Superior temporal gyrus (tissue), 1 donor: Measurements from ENCODE around the gene SECTM1.
A peak's percentile ranks its signal among the peaks of the same experiment; 100 is the strongest.
"Not testable (repeated sequence)": the region's sequence is repeated elsewhere in the genome, so short reads cannot be mapped to it uniquely, and the experiment has no call there.

Experiments
- DNase-seq: peaks from one replicate; pipeline ENCODE4 v3.0.0-alpha.2; 2016; ENCODE audit errors: extremely low spot score

SECTM1 gene

GRCh38 chr17:82333279-82334171 is at the start of gene SECTM1:
Gene SECTM1 (minus strand): TSS chr17:82333766. CDS start chr17:82327240, 6,526 bp downstream.
- DNase-seq = no peak

GRCh38 chr17:82382933-82383255 is 49.3 kb upstream of the SECTM1 start:
- DNase-seq = no peak

- not testable (repeated sequence) for DNase-seq
These were observed 48.8 kb upstream of the SECTM1 start for GRCh38 chr17:82382220-82382932.

- DNase-seq = not testable (repeated sequence)
These were observed 48.1 kb upstream of the SECTM1 start for GRCh38 chr17:82381703-82382009.

- peak; percentile 40 for DNase-seq
These were observed 47.5 kb upstream of the SECTM1 start for GRCh38 chr17:82380860-82381702.

GRCh38 chr17:82378741-82379021 is 45.1 kb upstream of the SECTM1 start:
- no peak for DNase-seq

GRCh38 chr17:82377924-82378740 is 44.6 kb upstream of the SECTM1 start:
- no peak for DNase-seq

- not testable (repeated sequence) for DNase-seq
These were observed 43.7 kb upstream of the SECTM1 start for GRCh38 chr17:82377294-82377693.

GRCh38 chr17:82376042-82376730 is 42.6 kb upstream of the SECTM1 start:
- no peak for DNase-seq

GRCh38 chr17:82375359-82376041 is 41.9 kb upstream of the SECTM1 start:
- DNase-seq = no peak

- no peak for DNase-seq
These were observed 41.2 kb upstream of the SECTM1 start for GRCh38 chr17:82374626-82375331.

GRCh38 chr17:82373731-82374625 is 40.4 kb upstream of the SECTM1 start:
- no peak for DNase-seq

- DNase-seq = not testable (repeated sequence)
These were observed 39.5 kb upstream of the SECTM1 start for GRCh38 chr17:82373072-82373452.

- no peak for DNase-seq
These were observed 38.9 kb upstream of the SECTM1 start for GRCh38 chr17:82372249-82373071.

GRCh38 chr17:82371333-82372248 is 38.0 kb upstream of the SECTM1 start, which contains the start of gene UTS2R:
Gene UTS2R (plus strand): TSS chr17:82371765. CDS start chr17:82374325, 2,560 bp downstream.
- DNase-seq = no peak

- no peak for DNase-seq
These were observed 37.1 kb upstream of the SECTM1 start for GRCh38 chr17:82370471-82371332.
